WTC11 (cell line): ENCODE measurements around the gene SUGP2. TPM values are rescaled to one million over a fixed set of nuclear protein-coding genes. Genes with fewer than 3 reads are reported as not detected.

Experiments
- ATAC-seq: fragments of 200-7000 bp; cut with Tn5 transposase; 2 replicates; pipeline ENCODE4 v1.10.0; 2021; ENCODE audit warnings: mild to moderate bottlenecking, moderate library complexity
- CTCF ChIA-PET: fragments of 300-600 bp; sonication (Branson Sonifier 250); formaldehyde crosslinking; loops from one replicate; lab custom pipeline; 2021; ENCODE audit warnings: antibody characterized with exemption; lab: Charles Lee
- POLR2A ChIA-PET: fragments of 350-600 bp; sonication (Branson Sonifier 250); formaldehyde crosslinking; loops from one replicate; lab custom pipeline; 2021; ENCODE audit warnings: antibody characterized with exemption; lab: Charles Lee
- DNase-seq: peaks from one replicate; pipeline ENCODE4 v3.0.0; 2021; ENCODE audit warnings: low spot score
- H3K27ac Mint-ChIP-seq: 2 replicates; pipeline ENCODE4 v1.8.0; 2021; ENCODE audit warnings: mixed read lengths
- H3K27me3 Mint-ChIP-seq: 2 replicates; pipeline ENCODE4 v1.8.0; 2021; ENCODE audit warnings: low read depth, mild to moderate bottlenecking, moderate library complexity, mixed read lengths
- H3K36me3 Mint-ChIP-seq: 2 replicates; pipeline ENCODE4 v1.8.0; 2021; ENCODE audit warnings: mixed read lengths
- H3K4me1 Mint-ChIP-seq: 2 replicates; pipeline ENCODE4 v1.8.0; 2022; ENCODE audit warnings: mixed read lengths
- H3K4me3 Mint-ChIP-seq: 2 replicates; pipeline ENCODE4 v1.8.0; 2021; ENCODE audit warnings: mild to moderate bottlenecking, moderate library complexity, mixed read lengths
- H3K9me3 Mint-ChIP-seq: 2 replicates; pipeline ENCODE4 v1.8.0; 2021; ENCODE audit warnings: mixed read lengths
- ATF1 ChIP-seq: sonication (generic); formaldehyde crosslinking; IDR thresholded peaks from 2 replicates; pipeline ENCODE4 v1.8.1; 2023; ENCODE audit warnings: mild to moderate bottlenecking, moderate library complexity, missing genetic modification reagents
- CREB1 ChIP-seq: sonication (generic); formaldehyde crosslinking; IDR thresholded peaks from 2 replicates; pipeline ENCODE4 v1.8.0; 2023; ENCODE audit warnings: mild to moderate bottlenecking, missing genetic modification reagents
- HMGA2 ChIP-seq: fragments of 250-450 bp; sonication (Bioruptor Pico); IDR thresholded peaks from 2 replicates; pipeline ENCODE4 v1.4.0; 2021; ENCODE audit warnings: mild to moderate bottlenecking, moderate library complexity
- MXD4 ChIP-seq: fragments of 250-450 bp; sonication (Bioruptor Pico); IDR thresholded peaks from 2 replicates; pipeline ENCODE4 v1.8.0; 2021; ENCODE audit warnings: mild to moderate bottlenecking, moderate library complexity, borderline replicate concordance
- MYBL2 ChIP-seq: sonication (generic); formaldehyde crosslinking; IDR thresholded peaks from 2 replicates; pipeline ENCODE4 v1.8.1; 2023; ENCODE audit warnings: mild to moderate bottlenecking, moderate library complexity, missing genetic modification reagents
- SMAD4 ChIP-seq: sonication (generic); formaldehyde crosslinking; IDR thresholded peaks from 2 replicates; pipeline ENCODE4 v1.8.0; 2022; ENCODE audit warnings: mild to moderate bottlenecking, missing genetic modification reagents
- TEAD1 ChIP-seq: sonication (generic); formaldehyde crosslinking; IDR thresholded peaks from 2 replicates; pipeline ENCODE4 v1.8.0; 2022; ENCODE audit warnings: mild to moderate bottlenecking, missing genetic modification reagents
- USF1 ChIP-seq: sonication (generic); formaldehyde crosslinking; IDR thresholded peaks from 2 replicates; pipeline ENCODE4 v1.8.0; 2022; ENCODE audit warnings: mild to moderate bottlenecking, missing genetic modification reagents
- USF2 ChIP-seq: sonication (generic); formaldehyde crosslinking; IDR thresholded peaks from 2 replicates; pipeline ENCODE4 v1.8.1; 2023; ENCODE audit warnings: mild to moderate bottlenecking, missing genetic modification reagents, moderate library complexity
- ZBTB21 ChIP-seq: sonication (generic); formaldehyde crosslinking; IDR thresholded peaks from 2 replicates; pipeline ENCODE4 v1.8.1; 2023; ENCODE audit warnings: mild to moderate bottlenecking, missing genetic modification reagents, borderline replicate concordance
- ZNF138 ChIP-seq: sonication (generic); formaldehyde crosslinking; conservative IDR thresholded peaks from 2 replicates; pipeline ENCODE4 v1.8.1; 2022; ENCODE audit warnings: mild to moderate bottlenecking, moderate library complexity, missing genetic modification reagents
- ZNF512 ChIP-seq: sonication (generic); formaldehyde crosslinking; IDR thresholded peaks from 2 replicates; pipeline ENCODE4 v1.8.1; 2022; ENCODE audit warnings: missing genetic modification reagents, borderline replicate concordance
- ZNF671 ChIP-seq: fragments of 250-450 bp; sonication (Bioruptor Pico); IDR thresholded peaks from 2 replicates; pipeline ENCODE4 v1.8.0; 2021; ENCODE audit warnings: mild to moderate bottlenecking
- total RNA-seq: library from RNA; stranded (reverse); gene quantifications from 3 replicates; pipeline ENCODE4 v1.2.3, GENCODE V29; 2021
- TF ChIP-seq, protein P1 (sequence below): sonication (generic); formaldehyde crosslinking; IDR thresholded peaks from 2 replicates; pipeline ENCODE4 v1.8.0; 2023; ENCODE audit warnings: missing genetic modification reagents, mild to moderate bottlenecking, borderline replicate concordance
- TF ChIP-seq, protein P2 (sequence below): sonication (generic); formaldehyde crosslinking; IDR thresholded peaks from 2 replicates; pipeline ENCODE4 v1.8.0; 2022; ENCODE audit warnings: missing genetic modification reagents
- TF ChIP-seq, protein P3 (sequence below): sonication (generic); formaldehyde crosslinking; IDR thresholded peaks from 2 replicates; pipeline ENCODE4 v1.8.1; 2023; ENCODE audit warnings: mild to moderate bottlenecking, missing genetic modification reagents, borderline replicate concordance

Gene SUGP2
- total RNA-seq, 1 experiment from 2014 or later = 160 TPM

GRCh38 chr19:19056636-19057275, 23.4 kb upstream of the SUGP2 start (continued):
- TF ChIP-seq MXD4 (no peak), HMGA2 (no peak), ZNF512 (no peak)
- TF ChIP-seq, protein P1, sequence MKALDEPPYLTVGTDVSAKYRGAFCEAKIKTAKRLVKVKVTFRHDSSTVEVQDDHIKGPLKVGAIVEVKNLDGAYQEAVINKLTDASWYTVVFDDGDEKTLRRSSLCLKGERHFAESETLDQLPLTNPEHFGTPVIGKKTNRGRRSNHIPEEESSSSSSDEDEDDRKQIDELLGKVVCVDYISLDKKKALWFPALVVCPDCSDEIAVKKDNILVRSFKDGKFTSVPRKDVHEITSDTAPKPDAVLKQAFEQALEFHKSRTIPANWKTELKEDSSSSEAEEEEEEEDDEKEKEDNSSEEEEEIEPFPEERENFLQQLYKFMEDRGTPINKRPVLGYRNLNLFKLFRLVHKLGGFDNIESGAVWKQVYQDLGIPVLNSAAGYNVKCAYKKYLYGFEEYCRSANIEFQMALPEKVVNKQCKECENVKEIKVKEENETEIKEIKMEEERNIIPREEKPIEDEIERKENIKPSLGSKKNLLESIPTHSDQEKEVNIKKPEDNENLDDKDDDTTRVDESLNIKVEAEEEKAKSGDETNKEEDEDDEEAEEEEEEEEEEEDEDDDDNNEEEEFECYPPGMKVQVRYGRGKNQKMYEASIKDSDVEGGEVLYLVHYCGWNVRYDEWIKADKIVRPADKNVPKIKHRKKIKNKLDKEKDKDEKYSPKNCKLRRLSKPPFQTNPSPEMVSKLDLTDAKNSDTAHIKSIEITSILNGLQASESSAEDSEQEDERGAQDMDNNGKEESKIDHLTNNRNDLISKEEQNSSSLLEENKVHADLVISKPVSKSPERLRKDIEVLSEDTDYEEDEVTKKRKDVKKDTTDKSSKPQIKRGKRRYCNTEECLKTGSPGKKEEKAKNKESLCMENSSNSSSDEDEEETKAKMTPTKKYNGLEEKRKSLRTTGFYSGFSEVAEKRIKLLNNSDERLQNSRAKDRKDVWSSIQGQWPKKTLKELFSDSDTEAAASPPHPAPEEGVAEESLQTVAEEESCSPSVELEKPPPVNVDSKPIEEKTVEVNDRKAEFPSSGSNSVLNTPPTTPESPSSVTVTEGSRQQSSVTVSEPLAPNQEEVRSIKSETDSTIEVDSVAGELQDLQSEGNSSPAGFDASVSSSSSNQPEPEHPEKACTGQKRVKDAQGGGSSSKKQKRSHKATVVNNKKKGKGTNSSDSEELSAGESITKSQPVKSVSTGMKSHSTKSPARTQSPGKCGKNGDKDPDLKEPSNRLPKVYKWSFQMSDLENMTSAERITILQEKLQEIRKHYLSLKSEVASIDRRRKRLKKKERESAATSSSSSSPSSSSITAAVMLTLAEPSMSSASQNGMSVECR = no peak

DNA sequence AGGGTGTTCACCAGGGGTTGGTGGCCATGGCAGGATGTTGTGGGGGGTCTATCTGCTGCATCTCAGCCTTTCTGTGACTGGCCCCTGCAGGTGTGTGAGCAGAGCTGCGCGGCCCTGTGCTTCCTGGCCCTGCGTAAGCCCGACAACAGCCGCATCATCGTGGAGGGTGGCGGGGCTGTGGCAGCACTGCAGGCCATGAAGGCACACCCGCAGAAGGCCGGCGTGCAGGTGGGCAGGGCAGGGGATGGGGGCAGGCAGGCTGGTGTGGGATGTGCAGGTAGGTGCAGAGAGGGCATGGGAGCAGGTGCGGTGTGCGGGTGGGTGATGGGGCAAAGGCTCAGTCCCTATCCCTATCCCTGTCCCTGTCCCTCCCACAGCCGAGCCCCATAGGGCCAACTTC, 22.4 kb upstream of the SUGP2 start:
- peaks cover 40% of the 10 kb centered on the region for H3K36me3 Mint-ChIP-seq
- H3K27ac Mint-ChIP-seq = no peak overlapping the region
- no peak for ATAC-seq
- DNase-seq = no peak
- ChIA-PET POLR2A (no interaction called here), CTCF (no interaction called here)
- no peaks in the 10 kb centered on the region for H3K9me3 Mint-ChIP-seq
- TF ChIP-seq ZNF671 (CRISPR knock-in tag) = no peak
- TF ChIP-seq CREB1 (CRISPR knock-in tag) = no peak
- no peak for TF ChIP-seq ZNF138 (CRISPR knock-in tag)
- TF ChIP-seq TEAD1 (CRISPR knock-in tag) = no peak
- TF ChIP-seq, protein P2, sequence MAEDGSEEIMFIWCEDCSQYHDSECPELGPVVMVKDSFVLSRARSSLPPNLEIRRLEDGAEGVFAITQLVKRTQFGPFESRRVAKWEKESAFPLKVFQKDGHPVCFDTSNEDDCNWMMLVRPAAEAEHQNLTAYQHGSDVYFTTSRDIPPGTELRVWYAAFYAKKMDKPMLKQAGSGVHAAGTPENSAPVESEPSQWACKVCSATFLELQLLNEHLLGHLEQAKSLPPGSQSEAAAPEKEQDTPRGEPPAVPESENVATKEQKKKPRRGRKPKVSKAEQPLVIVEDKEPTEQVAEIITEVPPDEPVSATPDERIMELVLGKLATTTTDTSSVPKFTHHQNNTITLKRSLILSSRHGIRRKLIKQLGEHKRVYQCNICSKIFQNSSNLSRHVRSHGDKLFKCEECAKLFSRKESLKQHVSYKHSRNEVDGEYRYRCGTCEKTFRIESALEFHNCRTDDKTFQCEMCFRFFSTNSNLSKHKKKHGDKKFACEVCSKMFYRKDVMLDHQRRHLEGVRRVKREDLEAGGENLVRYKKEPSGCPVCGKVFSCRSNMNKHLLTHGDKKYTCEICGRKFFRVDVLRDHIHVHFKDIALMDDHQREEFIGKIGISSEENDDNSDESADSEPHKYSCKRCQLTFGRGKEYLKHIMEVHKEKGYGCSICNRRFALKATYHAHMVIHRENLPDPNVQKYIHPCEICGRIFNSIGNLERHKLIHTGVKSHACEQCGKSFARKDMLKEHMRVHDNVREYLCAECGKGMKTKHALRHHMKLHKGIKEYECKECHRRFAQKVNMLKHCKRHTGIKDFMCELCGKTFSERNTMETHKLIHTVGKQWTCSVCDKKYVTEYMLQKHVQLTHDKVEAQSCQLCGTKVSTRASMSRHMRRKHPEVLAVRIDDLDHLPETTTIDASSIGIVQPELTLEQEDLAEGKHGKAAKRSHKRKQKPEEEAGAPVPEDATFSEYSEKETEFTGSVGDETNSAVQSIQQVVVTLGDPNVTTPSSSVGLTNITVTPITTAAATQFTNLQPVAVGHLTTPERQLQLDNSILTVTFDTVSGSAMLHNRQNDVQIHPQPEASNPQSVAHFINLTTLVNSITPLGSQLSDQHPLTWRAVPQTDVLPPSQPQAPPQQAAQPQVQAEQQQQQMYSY = no peak
- TF ChIP-seq ATF1 (CRISPR knock-in tag) = no peak
- H3K4me1 Mint-ChIP-seq = no peaks in the 10 kb centered on the region
- 0 out of 2 replicates have a peak, but pooled peaks cover under 1% of the 10 kb centered on the region for H3K27me3 Mint-ChIP-seq
- no peak overlapping the region for H3K4me3 Mint-ChIP-seq

DNA sequence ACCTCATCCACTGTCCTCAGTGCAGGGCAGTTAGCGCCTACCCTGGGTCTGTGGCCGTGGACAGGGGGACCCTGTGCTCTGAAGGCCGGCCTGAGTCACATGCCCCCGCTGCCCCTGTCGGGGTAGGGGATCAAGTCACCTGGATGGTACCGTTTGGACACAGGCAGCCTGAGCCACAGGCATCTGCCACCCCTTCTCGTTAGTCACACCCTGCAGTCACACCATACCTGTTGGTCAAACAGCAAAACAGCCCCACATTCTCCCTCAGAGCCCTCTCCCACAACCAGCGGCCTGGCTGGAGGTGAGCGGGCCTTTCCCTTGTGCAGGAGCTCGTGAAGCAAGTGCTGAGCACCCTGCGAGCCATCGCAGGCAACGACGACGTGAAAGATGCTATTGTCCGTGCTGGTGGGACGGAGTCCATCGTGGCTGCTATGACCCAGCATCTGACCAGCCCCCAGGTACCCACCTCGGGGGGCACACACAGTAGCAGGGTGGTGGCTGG, 21.7 kb upstream of the SUGP2 start:
- no peaks in the 10 kb centered on the region for H3K9me3 Mint-ChIP-seq
- H3K36me3 Mint-ChIP-seq = peaks cover 47% of the 10 kb centered on the region
- POLR2A ChIA-PET = no interaction called here
- H3K4me3 Mint-ChIP-seq = no peak overlapping the region
- H3K4me1 Mint-ChIP-seq = no peaks in the 10 kb centered on the region
- no peak for DNase-seq
- no peaks in the 10 kb centered on the region for H3K27me3 Mint-ChIP-seq
- H3K27ac Mint-ChIP-seq = no peak overlapping the region
- ATAC-seq = no peak
- CTCF ChIA-PET = interaction anchor here (1.8 kb wide), 1 partner anchor 66 kb away, joined by 11 read pairs; no protein-coding TSS in a partner anchor
- TF ChIP-seq, protein P3, sequence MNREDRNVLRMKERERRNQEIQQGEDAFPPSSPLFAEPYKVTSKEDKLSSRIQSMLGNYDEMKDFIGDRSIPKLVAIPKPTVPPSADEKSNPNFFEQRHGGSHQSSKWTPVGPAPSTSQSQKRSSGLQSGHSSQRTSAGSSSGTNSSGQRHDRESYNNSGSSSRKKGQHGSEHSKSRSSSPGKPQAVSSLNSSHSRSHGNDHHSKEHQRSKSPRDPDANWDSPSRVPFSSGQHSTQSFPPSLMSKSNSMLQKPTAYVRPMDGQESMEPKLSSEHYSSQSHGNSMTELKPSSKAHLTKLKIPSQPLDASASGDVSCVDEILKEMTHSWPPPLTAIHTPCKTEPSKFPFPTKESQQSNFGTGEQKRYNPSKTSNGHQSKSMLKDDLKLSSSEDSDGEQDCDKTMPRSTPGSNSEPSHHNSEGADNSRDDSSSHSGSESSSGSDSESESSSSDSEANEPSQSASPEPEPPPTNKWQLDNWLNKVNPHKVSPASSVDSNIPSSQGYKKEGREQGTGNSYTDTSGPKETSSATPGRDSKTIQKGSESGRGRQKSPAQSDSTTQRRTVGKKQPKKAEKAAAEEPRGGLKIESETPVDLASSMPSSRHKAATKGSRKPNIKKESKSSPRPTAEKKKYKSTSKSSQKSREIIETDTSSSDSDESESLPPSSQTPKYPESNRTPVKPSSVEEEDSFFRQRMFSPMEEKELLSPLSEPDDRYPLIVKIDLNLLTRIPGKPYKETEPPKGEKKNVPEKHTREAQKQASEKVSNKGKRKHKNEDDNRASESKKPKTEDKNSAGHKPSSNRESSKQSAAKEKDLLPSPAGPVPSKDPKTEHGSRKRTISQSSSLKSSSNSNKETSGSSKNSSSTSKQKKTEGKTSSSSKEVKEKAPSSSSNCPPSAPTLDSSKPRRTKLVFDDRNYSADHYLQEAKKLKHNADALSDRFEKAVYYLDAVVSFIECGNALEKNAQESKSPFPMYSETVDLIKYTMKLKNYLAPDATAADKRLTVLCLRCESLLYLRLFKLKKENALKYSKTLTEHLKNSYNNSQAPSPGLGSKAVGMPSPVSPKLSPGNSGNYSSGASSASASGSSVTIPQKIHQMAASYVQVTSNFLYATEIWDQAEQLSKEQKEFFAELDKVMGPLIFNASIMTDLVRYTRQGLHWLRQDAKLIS (CRISPR knock-in tag) = no peak
- TF ChIP-seq USF1 (CRISPR knock-in tag) = no peak
- no peak for TF ChIP-seq ZBTB21
- TF ChIP-seq USF2 (CRISPR knock-in tag) = no peak
- no peak for TF ChIP-seq MYBL2 (CRISPR knock-in tag)
- no peak for TF ChIP-seq SMAD4 (CRISPR knock-in tag)
